ENCODE data around the gene RYR2. TPM values are rescaled to one million over a fixed set of nuclear protein-coding genes. Genes with fewer than 3 reads are reported as not detected.

RYR2 gene
- total RNA-seq, 2 experiments from 2014 or later, result 0.08 to 0.13 TPM

DNA sequence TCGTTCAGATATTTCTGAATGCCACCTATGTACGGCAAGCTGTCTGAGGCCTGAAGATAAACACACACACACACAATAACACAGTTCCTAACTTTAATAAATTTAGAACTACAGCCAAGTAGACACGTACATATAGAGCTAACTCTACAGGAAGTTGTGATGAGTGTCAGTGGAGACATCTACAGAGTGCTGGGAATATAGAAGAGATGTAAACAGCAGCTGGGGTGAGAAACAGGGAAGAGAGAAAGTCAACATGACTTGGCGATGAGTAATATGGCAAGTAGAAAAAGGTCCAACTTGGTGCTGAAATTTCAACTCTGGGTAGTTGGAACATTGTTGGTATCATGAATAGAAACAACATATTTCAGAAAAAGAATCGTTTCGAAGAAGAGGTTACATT is 642.3 kb downstream of the RYR2 start:
- ChIA-PET POLR2A (no interaction called here), CTCF (no interaction called here)

DNA sequence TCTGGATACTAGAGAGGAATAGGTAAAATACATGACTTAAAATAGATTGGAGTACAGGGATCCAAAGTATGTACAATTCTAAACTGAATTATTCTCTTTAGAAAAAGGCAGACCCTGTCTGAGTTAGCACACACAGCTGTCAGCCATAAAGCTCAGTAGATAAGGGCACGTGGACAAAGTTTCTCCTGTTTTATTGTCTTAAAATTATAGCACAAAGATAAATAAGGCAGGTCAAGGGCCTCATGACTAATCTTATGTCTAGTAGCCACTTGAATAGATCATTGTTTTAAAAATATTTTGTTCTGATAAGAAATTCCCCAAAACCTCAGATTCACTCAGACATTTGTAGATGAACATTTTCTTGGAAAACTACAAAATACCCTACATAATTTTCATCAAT is 643.6 kb downstream of the RYR2 start:
- ChIA-PET POLR2A (no interaction called here), CTCF (no interaction called here)

DNA sequence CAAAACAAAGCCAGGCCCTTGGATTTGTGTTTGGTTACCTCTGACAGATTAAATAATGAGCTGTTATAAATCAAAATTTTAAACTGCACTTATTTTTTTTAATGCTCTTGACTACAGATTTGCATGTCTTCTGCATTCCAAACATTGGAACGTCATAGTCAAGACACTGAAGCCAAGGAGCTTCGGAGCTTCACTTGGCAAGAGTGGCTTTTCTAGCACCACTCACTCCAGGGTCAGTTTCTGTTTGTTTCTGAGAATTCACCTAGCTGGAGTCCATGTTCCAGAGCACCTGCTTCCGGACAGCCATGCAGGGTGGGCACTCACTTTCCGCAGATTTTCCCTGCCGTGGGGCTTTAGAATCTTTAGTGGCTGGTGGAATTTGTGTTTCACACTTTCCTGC is 645.8 kb downstream of the RYR2 start:
- ChIA-PET CTCF (no interaction called here), POLR2A (no interaction called here)

DNA sequence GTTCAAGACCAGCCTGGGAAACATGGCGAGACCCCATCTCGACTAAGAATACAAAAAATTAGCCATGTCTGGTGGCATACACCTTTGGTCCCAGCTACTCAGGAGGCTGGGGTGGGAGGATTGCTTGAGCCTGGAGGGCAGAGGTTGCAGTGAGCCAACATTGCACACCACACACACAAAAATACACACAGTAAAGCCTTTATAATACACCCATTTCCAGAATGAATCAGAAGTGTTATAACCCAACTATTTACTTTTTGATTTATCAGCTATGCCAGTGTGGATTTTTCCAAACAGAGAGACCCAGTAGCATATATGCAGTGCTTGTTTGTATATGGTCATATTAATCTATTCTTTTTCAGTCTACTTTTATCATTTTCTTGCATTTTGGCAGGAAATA is 648.7 kb downstream of the RYR2 start:
- ChIA-PET POLR2A (no interaction called here), CTCF (no interaction called here)

DNA sequence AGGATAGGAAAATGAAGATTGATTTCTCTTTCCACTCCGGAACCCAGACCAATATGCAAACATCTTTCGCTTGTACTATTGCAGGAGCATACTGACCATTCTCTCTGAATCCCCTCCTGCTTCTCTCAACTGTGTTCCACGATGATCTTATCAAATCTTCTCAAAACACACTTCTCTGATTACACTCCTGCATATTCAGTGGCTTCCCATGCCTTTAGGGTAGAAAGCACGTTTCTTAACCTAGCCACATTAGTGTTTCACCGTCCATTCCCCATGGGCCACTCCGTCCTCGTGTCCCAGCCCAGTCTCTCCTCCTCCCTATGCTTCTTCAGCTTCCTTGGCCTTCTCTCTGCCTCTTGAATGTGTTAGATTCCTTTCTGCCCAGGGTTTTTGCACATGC is 650.3 kb downstream of the RYR2 start:
- POLR2A ChIA-PET, result no interaction called here
- CTCF ChIA-PET, result no interaction called here

DNA sequence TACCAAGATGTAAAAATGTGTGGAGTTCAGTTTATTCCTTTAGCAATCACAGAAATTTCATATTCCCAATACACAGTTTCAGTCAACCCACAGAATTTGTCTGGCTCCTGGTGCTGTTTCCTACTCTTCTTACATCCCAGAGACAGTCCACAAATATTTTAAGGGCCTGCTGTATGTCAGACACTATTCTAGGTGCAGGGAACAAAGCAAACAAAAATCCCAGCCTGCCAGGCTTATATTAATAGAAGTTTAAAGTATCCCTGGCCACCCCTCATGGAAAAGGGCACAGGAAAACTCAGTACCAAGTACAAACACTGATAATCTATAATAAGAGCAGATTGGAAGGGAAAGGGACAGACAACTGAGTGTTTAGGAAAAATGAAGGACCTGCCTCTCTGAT is 653.9 kb downstream of the RYR2 start:
- ChIA-PET CTCF (interaction anchor here (0.6 kb wide), 1 partner anchor 131 kb away, joined by 3 read pairs; no protein-coding TSS in a partner anchor), POLR2A (no interaction called here)

DNA sequence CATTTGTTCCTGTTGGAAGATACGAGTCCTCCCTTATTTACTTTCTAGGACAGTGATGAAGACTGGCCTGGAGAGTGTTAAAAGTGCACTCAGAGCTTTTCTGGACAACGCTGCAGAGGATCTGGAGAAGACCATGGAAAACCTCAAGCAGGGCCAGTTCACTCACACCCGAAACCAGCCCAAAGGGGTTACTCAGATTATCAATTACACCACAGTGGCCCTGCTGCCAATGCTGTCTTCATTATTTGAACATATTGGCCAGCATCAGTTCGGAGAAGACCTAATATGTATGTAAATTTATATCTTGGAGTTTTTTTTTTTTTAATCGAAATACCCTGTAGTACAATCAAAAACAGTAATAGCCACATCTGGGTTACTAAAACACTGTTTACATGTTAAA is 658.2 kb downstream of the RYR2 start:
- POLR2A ChIA-PET, result no interaction called here
- CTCF ChIA-PET, result no interaction called here

DNA sequence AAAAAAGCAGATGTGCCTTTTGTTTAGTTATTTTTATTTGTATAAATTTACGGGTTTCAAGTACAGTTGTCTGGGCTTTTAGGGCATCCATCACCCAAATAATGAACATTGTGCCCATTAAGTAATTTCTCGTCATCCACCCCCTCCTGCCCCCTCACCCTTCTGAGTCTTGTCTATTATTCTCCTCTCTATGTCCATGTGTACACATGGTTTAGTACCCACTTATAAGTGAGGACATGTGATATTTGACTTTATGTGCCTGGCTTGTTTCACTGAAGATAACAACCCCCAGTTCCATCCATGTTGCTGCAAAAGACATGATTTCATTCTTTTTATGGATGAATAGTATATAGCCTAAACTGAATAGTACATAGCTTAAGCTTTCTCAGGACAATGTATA is 659.5 kb downstream of the RYR2 start:
- CTCF ChIA-PET, result no interaction called here
- POLR2A ChIA-PET, result no interaction called here

DNA sequence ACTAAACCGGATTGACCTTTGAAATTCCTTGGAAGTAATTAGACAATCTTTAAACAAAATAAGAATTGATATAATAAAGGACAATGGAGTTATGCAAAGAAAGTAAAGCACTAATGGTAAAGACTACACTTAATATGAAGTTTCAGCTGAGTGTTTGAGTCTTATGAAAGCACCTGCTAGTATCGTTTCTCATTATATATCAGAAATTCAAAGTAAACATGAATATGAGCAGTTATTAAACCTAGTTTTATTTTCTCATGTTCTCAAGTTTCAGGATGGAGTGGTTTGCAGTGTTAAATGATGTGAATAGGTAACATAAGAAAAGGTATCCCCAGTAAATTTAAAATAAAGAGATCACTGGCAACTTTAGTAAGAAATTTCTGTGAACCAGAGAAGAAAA is 660.2 kb downstream of the RYR2 start:
- CTCF ChIA-PET, result no interaction called here
- POLR2A ChIA-PET, result no interaction called here

DNA sequence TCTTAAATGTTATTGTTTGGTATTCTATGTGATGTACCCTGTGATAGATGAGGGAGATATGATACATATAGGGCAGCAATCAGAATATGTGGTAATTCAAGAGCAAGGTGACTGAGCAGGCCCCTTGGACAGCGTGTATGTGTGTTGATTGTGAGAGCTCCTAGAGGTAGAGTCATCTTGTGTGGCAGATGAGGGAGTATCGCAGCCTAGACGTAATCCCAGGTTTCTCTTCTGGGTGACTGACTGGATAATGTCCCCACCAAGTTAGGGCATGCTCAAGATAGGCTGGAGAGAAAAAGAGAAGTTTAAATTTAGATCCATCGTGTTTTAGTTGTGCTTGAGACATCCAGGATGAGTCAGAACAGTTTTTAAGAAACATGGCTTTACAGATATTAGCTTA is 663.5 kb downstream of the RYR2 start:
- POLR2A ChIA-PET, result no interaction called here
- CTCF ChIA-PET, result no interaction called here

DNA sequence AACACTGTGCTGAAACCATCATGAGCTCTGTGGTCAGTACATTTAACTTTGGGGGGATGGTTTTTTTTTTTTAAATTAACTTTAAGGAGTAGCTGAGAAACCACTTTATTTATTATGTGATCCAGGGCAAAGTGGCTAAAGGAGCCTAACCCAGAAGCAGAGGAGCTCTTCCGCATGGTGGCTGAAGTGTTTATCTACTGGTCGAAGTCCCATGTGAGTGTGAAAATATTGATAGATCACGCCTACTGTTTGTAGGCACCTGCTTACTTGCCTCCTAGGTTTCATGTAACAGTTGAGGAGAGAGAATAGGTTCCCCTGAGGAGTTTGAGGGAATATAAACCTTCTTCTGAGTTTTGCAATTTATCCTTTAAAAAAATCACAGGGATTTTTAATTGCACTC is 667.4 kb downstream of the RYR2 start:
- CTCF ChIA-PET, result no interaction called here
- POLR2A ChIA-PET, result no interaction called here

DNA sequence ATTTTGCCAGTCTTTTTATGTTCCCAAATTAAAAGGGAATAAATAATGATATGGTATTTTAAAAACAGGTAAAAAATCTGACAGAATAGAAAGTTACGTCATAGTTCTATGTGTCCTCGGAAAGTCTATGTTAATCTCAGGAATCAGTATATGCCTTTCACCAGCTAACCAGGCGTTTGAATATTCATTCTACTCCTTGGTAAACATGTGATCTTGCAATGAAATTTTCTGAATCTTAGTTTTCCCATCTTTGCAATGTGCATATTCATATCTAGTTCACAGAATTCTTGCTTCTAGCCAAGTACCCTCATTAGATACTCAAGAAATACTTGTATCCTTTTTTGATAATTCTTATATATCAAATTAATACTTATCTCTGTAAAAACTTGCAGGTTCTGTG is 669.3 kb downstream of the RYR2 start:
- ChIA-PET CTCF (no interaction called here), POLR2A (no interaction called here)

DNA sequence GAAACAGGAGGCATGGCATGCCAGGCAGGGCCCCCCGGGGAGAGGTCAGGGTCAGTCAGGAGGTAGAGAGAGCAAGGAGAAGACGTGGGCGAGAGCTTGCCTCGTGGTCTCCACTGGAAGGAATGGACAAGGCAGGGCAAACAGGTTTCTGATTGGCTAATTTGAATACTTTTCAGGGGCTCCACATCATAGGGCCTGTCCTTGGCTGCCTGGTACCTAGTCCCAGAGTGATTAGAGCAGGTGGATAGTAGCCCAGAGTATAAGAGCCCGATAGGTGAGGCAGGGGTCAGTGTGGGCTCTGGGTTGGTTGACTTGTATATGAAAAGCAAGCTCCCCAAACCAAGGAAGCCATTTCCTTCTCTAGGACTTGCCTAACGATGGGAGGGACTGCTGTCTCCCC is 670.1 kb downstream of the RYR2 start:
- CTCF ChIA-PET, result no interaction called here
- POLR2A ChIA-PET, result no interaction called here

DNA sequence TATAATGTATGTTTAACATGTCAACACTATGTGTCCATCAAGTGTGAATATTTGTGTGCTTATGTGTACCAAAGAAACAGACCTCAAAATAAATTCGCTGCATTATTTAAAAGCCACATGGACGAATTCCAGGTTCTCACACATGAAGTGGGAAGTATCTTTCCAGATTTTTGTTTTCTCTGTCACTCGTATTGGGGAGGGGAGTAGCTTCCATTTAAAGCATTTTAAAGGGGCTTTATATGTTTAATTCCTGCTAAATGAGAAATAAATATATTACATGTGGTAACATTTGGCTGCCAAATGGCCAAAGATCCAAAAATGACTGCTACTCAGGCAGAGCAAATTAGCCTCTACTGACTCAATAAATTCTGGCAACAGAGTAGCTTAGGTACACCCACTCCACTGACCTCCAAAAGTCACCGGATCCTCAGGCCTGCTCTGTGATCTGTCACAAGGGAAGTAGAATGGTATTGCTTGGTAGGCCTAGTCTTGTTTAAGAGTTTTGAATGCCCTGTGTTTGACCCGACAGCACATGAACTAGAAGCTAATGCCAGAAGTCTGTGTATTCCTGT is 670.7 kb downstream of the RYR2 start:
- ChIA-PET POLR2A (no interaction called here), CTCF (no interaction called here)

DNA sequence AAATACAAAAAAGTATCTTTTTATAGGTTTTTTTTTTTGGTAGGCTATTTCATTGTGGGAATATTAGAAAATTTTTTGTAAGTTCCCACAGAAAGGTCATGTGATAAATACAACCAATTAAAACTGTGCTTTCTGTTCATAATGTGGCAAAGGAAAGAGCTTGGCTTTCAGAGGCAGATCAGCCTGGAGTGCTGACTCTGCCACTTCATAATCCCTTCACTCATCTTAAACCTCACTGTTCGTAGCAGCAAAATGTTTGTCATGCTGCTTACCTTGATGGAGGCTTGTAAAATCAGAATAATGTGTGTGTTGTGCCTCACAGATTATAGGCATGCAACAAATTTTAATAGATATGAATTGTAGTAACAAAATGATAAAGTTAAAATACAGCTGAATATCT is 671.9 kb downstream of the RYR2 start:
- POLR2A ChIA-PET, result no interaction called here
- CTCF ChIA-PET, result no interaction called here

DNA sequence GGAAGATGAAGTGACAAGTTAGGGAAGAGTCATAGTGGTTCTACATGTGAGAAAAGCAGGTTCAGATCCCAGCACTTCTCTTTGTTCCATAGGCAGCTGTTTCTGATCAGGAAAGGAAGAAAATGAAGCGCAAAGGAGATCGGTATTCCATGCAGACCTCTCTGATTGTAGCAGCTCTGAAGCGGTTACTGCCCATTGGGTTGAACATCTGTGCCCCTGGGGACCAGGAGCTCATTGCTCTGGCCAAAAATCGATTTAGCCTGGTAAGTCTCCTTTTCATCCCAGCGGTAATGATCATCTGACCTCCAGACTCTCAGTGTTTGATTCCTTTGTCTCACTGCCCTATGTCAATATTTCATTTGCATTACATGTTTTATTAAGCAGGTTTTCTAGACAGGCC is 675.1 kb downstream of the RYR2 start:
- ChIA-PET POLR2A (no interaction called here), CTCF (no interaction called here)

DNA sequence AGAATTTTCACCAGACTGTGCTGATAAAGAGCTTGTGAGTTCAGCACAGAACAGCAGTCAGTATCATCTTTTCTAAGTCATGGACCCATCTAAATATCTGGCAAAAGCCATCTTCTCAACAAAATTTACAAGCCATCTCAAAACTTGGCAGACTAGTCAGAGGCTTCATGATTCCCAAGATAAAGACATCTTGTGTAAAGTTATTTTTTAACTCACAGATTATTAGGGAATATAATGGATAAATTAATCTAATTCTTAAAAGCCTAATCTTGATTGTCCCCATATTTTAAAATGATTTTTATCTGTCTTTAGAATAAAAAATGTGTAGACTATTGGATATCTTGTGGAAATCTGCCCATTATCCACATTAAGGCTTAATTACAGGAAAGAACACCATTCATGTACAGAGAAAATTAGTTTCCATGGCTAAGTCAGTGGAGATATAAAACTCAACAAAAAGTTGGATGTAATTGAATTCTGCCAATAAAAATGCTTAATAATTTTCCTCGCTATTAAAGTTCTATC is 688.9 kb downstream of the RYR2 start:
- ChIA-PET CTCF (no interaction called here), POLR2A (no interaction called here)

DNA sequence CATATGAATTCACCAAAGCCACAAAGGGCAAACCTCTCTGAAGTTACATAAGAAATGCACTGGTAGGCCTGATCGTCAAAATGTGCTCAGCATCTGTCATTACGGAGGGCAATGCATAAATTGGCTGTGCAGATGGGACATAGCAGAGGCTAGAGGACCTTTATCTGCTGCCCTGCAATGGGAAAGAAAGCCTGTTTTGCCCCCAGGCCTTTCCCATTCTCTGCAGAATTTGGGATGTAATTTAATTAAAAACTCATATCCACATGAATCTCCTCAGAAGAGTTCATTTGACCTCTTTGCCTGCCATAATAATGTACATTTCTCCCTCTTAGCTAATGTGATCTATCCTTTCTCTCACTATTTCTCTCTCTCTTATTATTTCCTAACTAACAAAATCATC is 690.7 kb downstream of the RYR2 start:
- ChIA-PET CTCF (no interaction called here), POLR2A (no interaction called here)

DNA sequence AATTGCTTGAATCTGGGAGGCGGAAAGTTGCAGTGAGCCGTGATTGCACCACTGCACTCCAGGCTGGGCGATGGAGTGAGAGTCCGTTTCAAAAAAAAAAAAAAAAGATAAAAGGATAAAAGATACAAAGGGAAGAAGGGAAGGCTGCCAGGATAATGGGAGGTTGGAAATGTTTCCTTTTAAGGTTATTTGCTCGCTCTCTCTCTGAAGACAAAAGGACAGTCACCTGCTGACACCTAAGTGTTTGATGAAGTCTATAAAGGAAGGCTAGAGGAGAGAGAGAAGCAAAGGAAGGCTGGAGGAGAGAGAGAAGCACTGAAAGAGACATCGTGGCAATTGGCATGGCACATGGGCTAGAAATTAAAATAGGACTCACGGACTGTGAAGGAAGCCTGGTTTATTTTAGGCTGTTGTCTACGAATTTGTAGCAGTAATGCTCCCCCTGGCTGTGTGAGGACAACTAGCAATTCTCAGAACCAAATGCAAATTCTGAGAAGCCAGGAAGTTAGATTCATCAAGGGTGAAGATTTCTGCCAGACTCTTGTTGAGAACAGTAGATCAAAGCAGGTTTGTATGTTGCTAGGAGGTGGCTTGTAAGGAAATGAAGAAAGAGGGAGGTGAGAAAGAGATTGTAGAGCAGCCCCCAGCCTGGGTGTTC is 694.5 kb downstream of the RYR2 start:
- ChIA-PET POLR2A (no interaction called here), CTCF (interaction anchor here (0.7 kb wide), 1 partner anchor 14 kb away, joined by 3 read pairs; no protein-coding TSS in a partner anchor)

DNA sequence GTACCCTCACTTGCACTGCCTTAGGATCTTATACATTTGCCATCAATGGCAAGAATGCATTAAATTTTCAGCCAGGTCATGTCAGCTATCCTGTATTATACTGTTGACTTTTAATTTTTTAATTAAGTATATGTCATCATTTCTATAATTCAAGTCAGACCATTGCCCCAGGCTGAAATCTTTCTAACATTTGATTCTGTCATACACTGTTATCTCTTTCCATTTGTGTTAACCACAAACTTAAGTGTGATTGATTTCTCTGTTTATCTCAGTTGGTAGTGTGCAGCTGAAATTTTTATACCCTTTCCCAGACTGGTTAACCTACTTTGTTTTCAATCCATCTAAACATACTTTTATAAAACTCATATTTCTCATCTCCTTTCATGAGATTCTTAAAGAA is 695.5 kb downstream of the RYR2 start:
- ChIA-PET POLR2A (no interaction called here), CTCF (no interaction called here)

DNA sequence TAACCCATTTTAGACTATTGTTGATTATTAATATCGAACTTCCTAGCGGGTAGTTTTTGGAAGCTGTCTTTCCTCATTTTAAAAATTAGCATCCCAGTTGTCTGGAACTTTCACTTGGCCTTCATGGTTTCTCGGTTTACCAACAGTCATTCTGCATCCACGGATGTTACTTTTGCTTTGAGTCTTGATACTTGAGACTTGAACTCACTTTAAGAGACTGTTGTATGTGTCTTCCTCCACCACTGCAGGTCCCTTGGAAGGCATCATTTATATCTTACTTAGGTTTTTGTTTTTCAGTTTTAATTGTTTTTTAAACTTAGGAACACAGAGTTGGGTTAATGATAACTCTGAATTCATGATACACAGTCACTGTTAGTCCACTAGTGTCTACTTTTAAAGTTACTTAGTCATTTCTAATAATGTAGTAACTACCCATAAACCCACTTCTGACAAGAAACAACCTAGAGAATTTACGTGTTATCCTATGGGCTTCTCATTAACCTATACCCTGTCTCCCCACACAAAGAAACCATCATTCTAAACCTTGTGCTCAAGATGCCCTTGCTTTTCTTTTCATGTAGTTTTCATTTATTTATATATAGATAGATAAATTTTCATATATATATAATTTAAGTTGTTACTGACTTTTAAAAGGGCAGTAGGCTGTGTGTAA is 696.1 kb downstream of the RYR2 start:
- CTCF ChIA-PET, result no interaction called here
- POLR2A ChIA-PET, result no interaction called here

DNA sequence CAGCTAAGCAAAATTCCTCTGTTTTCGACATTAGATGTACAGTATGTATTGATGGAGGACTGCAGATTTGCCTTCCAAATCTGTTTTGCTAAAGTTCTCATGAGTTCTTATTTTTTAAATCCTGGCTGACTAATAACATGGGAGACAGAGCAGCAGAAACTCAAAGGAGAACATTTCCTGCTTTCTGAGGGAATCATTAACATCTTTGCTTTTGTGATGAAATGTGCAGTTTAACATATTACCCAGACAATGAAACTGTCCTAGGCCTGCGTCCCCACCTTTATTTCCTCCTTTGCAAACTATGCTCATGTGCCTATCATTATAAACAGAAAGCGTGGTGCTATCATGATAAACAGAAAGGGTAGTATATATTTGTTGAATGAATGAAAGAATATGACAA is 698.9 kb downstream of the RYR2 start:
- ChIA-PET CTCF (no interaction called here), POLR2A (no interaction called here)
